NCI-H748 treated with DMSO at 0.1 percent for 48 hours (cell line): Measurements from ENCODE around the gene SCGB3A2.
A peak's percentile ranks its signal among the peaks of the same experiment; 100 is the strongest.

Experiments
- DNase-seq: peaks from one replicate; lab custom pipeline; 2025; lab: John Stamatoyannopoulos, UW

SCGB3A2 gene

GRCh38 chr5:147906326-147907095 is 28.0 kb downstream of the SCGB3A2 start, which contains the start of gene C5orf46:
Gene C5orf46 (minus strand): TSS chr5:147906538. CDS start chr5:147906501, 37 bp downstream.
- no peak for DNase-seq

- DNase-seq: no peak
These were observed 32.9 kb downstream of the SCGB3A2 start for GRCh38 chr5:147911427-147911826.

DNA sequence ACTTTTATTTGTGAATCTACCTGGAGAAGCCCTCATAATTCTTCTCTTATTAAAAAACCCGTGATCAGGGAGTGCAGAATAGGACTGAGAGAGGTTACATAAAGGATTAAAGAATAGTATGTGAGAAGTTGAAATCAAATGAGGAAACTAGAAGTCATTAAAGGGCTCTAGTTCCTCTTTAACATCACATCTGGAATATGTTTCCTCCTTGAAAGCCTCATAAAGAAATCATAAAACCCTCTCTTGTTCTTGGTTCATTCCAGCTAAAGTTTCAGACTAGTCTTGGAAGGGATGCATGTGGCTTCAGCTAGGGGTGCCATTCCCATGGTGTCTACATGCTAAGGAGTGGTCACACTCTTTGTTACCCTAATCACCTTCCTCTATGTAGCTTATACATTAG is 33.5 kb downstream of the SCGB3A2 start:
- DNase-seq: no peak

DNA sequence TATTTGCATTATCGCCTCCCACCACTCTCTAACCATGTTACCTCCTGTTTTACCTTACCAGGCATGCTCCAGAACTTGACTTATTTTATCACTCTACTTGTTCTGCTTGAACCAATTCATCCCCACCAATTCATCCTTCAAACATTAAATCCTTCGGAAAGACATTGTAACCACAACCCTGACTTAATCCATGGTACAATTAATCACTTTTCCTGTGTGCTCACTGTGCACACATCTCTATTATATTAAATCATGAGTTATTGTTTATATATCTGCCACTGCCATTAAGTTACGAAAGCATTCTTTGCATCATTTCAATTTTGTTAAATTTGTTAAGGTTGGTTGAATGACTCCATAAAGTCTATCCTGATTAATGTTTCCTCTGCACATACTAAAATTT is 35.3 kb downstream of the SCGB3A2 start:
- no peak for DNase-seq

DNA sequence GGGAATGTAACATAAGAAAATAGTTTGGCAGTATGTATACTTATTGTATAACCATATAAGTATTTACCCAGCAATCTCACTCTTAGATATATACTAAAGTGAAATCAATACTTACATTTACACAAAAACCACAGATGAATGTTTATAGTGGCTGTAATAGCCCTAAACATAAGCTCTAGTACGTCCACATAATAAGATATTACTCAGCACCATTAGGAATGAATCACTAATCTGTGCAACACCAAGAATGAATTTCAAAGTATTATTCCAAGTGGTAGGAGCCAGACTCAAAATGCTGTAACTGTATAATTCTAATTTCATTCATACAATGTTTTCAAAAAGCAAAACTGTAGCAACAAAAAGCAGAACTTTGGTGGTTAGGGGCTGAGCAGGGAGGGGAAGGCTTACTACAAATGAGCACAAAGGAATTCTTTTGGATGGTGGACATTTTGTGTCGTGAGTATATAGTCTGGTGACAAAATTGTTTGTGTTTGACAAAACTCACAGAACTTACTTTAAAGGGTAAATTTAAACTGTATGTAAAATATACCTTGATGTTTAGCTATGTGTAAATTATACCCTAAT is 39.7 kb downstream of the SCGB3A2 start:
- no peak for DNase-seq

GRCh38 chr5:147918899-147919298 is 40.4 kb downstream of the SCGB3A2 start:
- peak; percentile 48 for DNase-seq

DNA sequence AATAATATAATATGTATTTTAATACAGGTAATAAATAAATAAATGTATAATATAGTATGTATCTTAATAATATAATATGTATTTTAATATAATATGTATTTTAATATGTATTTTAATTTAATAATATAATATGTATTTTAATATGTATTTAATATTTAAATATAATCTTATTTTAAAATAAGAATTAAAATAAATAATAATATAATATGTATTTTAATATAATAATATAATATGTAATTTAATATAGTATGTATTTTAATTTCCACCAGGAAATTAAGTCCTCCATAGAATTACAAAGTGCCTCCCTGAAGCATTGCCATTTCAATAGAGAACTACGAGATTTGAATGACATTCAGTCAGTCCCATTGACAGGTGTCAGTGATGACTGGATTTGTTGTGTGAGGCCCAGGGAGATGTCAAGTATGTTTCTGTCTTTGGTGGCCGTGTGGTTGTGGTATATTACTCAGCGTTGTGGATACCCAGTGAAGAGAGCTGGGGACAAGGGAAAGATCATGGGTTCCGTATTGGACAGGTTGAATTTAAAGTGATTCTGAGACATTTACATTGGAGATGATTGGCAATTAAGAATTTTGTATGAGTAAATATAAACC is 42.0 kb downstream of the SCGB3A2 start:
- DNase-seq: no peak

- DNase-seq: no peak
These were observed 42.6 kb downstream of the SCGB3A2 start for GRCh38 chr5:147921136-147921535.

GRCh38 chr5:147925020-147925419 is 46.5 kb downstream of the SCGB3A2 start:
- DNase-seq: no peak

DNA sequence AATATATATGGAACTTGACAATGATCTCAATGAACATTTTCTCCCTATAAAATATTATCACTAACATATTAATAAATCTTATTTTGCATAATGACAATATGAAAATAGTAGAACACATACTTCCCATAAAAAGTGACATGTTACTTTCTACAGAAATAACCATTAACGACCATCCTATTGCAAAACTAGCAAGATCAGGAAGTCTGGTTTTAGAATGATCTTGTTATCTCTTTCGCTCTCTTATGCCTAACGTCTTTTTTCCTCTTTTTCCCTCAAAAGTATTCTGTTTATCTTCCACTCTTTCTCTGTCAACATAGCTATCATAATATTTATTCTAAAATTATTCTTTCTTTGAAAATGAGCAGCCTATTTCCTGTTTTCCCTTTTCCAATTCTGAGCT is 49.4 kb downstream of the SCGB3A2 start:
- no peak for DNase-seq

- DNase-seq: no peak
These were observed 52.3 kb downstream of the SCGB3A2 start for GRCh38 chr5:147930769-147931168.
